Ectodermal cell (in vitro differentiated cells): ENCODE results near the gene RUNX2.

Experiments
- H3K27ac ChIP-seq: 2 replicates; pipeline ENCODE4 v1.7.0; 2013; ENCODE audit warnings: mild to moderate bottlenecking, low read depth, low read length; ENCODE audit not compliant: insufficient read depth, poor library complexity, severe bottlenecking
- H3K27me3 ChIP-seq: 2 replicates; pipeline ENCODE4 v1.7.0; 2013; ENCODE audit warnings: mild to moderate bottlenecking, low read length; ENCODE audit not compliant: insufficient read depth, control insufficient read depth, poor library complexity, severe bottlenecking
- H3K36me3 ChIP-seq: one replicate; pipeline ENCODE4 v1.7.0; 2013; ENCODE audit warnings: low read length; ENCODE audit not compliant: control insufficient read depth, insufficient read depth
- H3K4me1 ChIP-seq: one replicate; pipeline ENCODE4 v1.7.0; 2013; ENCODE audit warnings: low read length; ENCODE audit not compliant: control insufficient read depth, insufficient read depth
- H3K4me3 ChIP-seq: 2 replicates; pipeline ENCODE4 v1.7.0; 2013; ENCODE audit warnings: low read depth, low read length, control low read depth; ENCODE audit not compliant: insufficient read depth
- H3K9me3 ChIP-seq: 2 replicates; pipeline ENCODE4 v1.7.0; 2013; ENCODE audit warnings: mild to moderate bottlenecking, low read length, moderate library complexity; ENCODE audit not compliant: control insufficient read depth
- WGBS, 2 experiments: methylation state at CpG; one replicate each; pipeline ENCODE4 v1.1.7; 2013; ENCODE audit warnings: missing lambda C conversion rate in 2 of 2; 5-methylcytosine and 5-hydroxymethylcytosine counted together

Gene RUNX2

DNA sequence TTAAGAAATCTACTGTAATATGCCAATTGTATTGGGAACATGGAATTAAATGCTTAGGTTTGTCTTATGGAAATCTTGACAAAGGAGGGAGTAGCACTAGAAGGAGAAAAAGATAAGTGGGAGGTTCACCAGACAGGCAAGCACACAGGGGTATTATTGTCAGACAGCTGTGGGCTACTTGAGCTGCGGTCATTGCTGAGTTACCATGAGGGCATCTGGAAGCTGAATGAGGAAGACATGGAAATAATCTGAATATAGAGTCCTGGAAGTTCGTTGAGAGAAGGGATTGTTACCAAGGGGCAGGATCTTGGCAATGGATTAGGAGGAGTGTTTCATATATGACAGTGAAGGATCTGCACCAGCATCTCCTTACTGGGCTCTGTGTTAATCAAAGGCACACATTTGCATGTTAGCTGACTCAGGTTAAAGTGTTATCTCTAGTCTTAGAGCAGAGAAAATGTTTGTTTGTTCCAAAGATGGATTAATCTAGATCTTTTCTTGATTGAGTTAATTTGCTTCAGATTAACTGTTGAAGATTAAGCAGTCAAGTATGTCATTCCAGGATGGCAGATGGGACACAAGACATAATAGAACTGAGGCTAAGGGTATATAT is 102.6 kb downstream of the RUNX2 start:
- no peaks in the 10 kb centered on the region for H3K9me3 ChIP-seq
- 78 to 80% methylated on average over 2 of the region's 2 CpGs for WGBS, 2 experiments
- no peak overlapping the region for H3K27ac ChIP-seq
- peaks cover 7% of the 10 kb centered on the region for H3K27me3 ChIP-seq
- H3K4me3 ChIP-seq, result no peak overlapping the region
- H3K4me1 ChIP-seq, result no peaks in the 10 kb centered on the region
- no peaks in the 10 kb centered on the region for H3K36me3 ChIP-seq

DNA sequence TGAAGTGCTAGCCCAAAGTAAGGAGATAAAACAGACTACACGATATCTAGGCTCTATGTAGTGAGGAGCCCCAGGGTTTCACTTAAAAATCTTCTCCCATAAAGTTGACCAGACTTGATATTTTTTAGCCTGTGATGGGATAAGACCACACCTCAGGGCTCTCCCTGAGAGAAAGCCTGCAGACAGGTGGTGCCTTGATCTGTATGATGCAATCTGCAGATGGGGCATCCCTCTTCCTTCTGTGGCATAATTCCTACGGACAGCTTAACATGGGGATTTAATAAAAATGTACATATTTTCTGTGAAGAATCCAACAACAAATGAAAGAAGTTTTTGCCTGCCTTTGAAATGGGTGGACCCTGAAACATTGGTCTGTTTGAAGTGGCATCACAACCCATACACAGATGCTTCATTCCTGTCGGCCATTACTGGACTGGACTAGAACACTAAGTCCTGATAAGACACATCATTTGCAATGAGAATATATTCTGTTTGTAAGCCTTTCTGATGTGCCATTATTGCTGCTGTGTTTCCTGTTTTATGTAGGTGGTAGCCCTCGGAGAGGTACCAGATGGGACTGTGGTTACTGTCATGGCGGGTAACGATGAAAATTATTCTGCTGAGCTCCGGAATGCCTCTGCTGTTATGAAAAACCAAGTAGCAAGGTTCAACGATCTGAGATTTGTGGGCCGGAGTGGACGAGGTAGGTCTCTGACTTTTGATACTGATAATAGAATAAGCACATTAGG is 103.4 kb downstream of the RUNX2 start:
- Histone ChIP-seq H3K4me1 (no peaks in the 10 kb centered on the region), H3K36me3 (no peaks in the 10 kb centered on the region), H3K9me3 (no peaks in the 10 kb centered on the region), H3K27ac (no peak overlapping the region), H3K27me3 (no peaks in the 10 kb centered on the region), H3K4me3 (no peak overlapping the region)
- WGBS, 2 experiments, result 93 to 95% methylated on average over 9 to 10 of the region's 10 CpGs

- H3K36me3 ChIP-seq, result no peaks in the 10 kb centered on the region
- H3K27me3 ChIP-seq, result no peaks in the 10 kb centered on the region
- no peak overlapping the region for H3K27ac ChIP-seq
- no peaks in the 10 kb centered on the region for H3K9me3 ChIP-seq
- 82 to 86% methylated on average over 1 of the region's 2 CpGs for WGBS, 2 experiments
- H3K4me1 ChIP-seq, result no peaks in the 10 kb centered on the region
- H3K4me3 ChIP-seq, result no peak overlapping the region
These were observed 104.8 kb downstream of the RUNX2 start for GRCh38 chr6:45432977-45433376.

- no peak overlapping the region for H3K27ac ChIP-seq
- no peaks in the 10 kb centered on the region for H3K36me3 ChIP-seq
- H3K9me3 ChIP-seq, result no peaks in the 10 kb centered on the region
- H3K4me1 ChIP-seq, result no peaks in the 10 kb centered on the region
- H3K4me3 ChIP-seq, result no peak overlapping the region
- WGBS, 2 experiments, result 82 to 89% methylated on average over 1 of the region's 2 CpGs
- no peaks in the 10 kb centered on the region for H3K27me3 ChIP-seq
These were observed 105.6 kb downstream of the RUNX2 start for GRCh38 chr6:45433533-45434380.

- H3K27me3 ChIP-seq, result no peaks in the 10 kb centered on the region
- H3K9me3 ChIP-seq, result no peaks in the 10 kb centered on the region
- no peaks in the 10 kb centered on the region for H3K4me1 ChIP-seq
- no peak overlapping the region for H3K27ac ChIP-seq
- H3K36me3 ChIP-seq, result no peaks in the 10 kb centered on the region
- H3K4me3 ChIP-seq, result no peak overlapping the region
These were observed 106.2 kb downstream of the RUNX2 start for GRCh38 chr6:45434381-45434700.

- no peaks in the 10 kb centered on the region for H3K9me3 ChIP-seq
- no peaks in the 10 kb centered on the region for H3K36me3 ChIP-seq
- H3K4me3 ChIP-seq, result no peak overlapping the region
- 90% methylated on average over 6 to 7 of the region's 7 CpGs for WGBS, 2 experiments
- H3K27me3 ChIP-seq, result no peaks in the 10 kb centered on the region
- H3K4me1 ChIP-seq, result no peaks in the 10 kb centered on the region
- H3K27ac ChIP-seq, result no peak overlapping the region
These were observed 108.7 kb downstream of the RUNX2 start for GRCh38 chr6:45436544-45437438.

- Histone ChIP-seq H3K9me3 (no peaks in the 10 kb centered on the region), H3K36me3 (no peaks in the 10 kb centered on the region), H3K4me3 (no peak overlapping the region), H3K27me3 (no peaks in the 10 kb centered on the region), H3K4me1 (no peaks in the 10 kb centered on the region), H3K27ac (no peak overlapping the region)
- WGBS, 2 experiments, result 91 to 93% methylated on average over 2 to 3 of the region's 3 CpGs
These were observed 109.3 kb downstream of the RUNX2 start for GRCh38 chr6:45437439-45437815.

DNA sequence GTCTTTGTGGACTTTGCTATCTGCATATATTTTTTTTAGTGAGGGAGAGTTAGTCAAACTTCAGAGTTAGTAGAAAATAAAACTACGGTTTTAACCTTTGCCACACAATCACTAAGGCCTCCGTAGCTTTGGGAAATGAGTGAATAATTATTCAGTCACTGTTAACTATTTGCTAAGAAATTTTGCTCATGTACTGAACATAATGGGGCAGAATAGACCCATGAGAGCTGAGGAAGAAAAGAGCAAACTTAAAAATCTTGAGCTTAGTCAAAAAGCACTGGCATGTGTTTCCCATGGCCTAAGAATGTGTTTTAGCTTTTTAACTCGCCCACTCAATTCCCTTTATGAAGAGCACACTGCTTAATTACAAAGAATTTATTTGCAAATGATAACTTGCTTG is 110.0 kb downstream of the RUNX2 start:
- H3K27ac ChIP-seq, result no peak overlapping the region
- no peak overlapping the region for H3K4me3 ChIP-seq
- no peaks in the 10 kb centered on the region for H3K36me3 ChIP-seq
- 100% methylated on average over 3 of the region's 3 CpGs; no CpG with 5 or more reads in 1 of the 2 experiments for WGBS, 2 experiments
- no peaks in the 10 kb centered on the region for H3K27me3 ChIP-seq
- H3K9me3 ChIP-seq, result no peaks in the 10 kb centered on the region
- no peaks in the 10 kb centered on the region for H3K4me1 ChIP-seq

GRCh38 chr6:45438849-45439406 is 110.8 kb downstream of the RUNX2 start:
- H3K36me3 ChIP-seq, result no peaks in the 10 kb centered on the region
- WGBS, 2 experiments, result 86 to 89% methylated on average over 1 of the region's 1 CpG
- no peaks in the 10 kb centered on the region for H3K27me3 ChIP-seq
- no peaks in the 10 kb centered on the region for H3K9me3 ChIP-seq
- H3K4me3 ChIP-seq, result no peak overlapping the region
- no peak overlapping the region for H3K27ac ChIP-seq
- no peaks in the 10 kb centered on the region for H3K4me1 ChIP-seq
